IMR-90 (cell line): ENCODE measurements around the gene AKAP6. TPM values are rescaled to one million over a fixed set of nuclear protein-coding genes. Genes with fewer than 3 reads are reported as not detected.

Experiments
- ATAC-seq: fragments of 200-7000 bp; cut with Tn5 transposase; 2 replicates; pipeline ENCODE4 v1.9.1; 2020; ENCODE audit warnings: low read depth, mild to moderate bottlenecking, moderate library complexity
- BruUV-seq: library from RNA; stranded (reverse); fragments of 400-500 nt; replicated peaks from 2 replicates; lab custom pipeline; 2021; lab: Mats Ljungman, UMichigan
- CTCF ChIA-PET: fragments of 300-600 bp; formaldehyde crosslinking; extraction: SDS; loops from one replicate; lab custom pipeline; 2021; ENCODE audit warnings: antibody characterized with exemption; lab: Yijun Ruan, JAX
- POLR2A ChIA-PET: fragments of 300-600 bp; sonication (Branson Sonifier 250); formaldehyde crosslinking; loops from one replicate; lab custom pipeline; 2022; ENCODE audit warnings: antibody characterized with exemption; ENCODE audit not compliant: unreplicated experiment; lab: Charles Lee
- DNase-seq: peaks from one replicate; pipeline ENCODE4 v3.0.0; 2013
- H2AFZ ChIP-seq: replicated peaks from 2 replicates; pipeline ENCODE3; 2013; ENCODE audit warnings: low read length, mild to moderate bottlenecking; ENCODE audit not compliant: poor library complexity
- H2AK5ac ChIP-seq: 2 replicates; pipeline ENCODE4 v1.6.1; 2013; ENCODE audit warnings: low read depth, low read length, inconsistent platforms
- H2AK9ac ChIP-seq: replicated peaks from 2 replicates; pipeline ENCODE3; 2013; ENCODE audit warnings: mild to moderate bottlenecking, low read depth, low read length, moderate library complexity; ENCODE audit not compliant: poor library complexity
- H2BK120ac ChIP-seq: 2 replicates; pipeline ENCODE4 v1.6.1; 2013; ENCODE audit warnings: low read depth, low read length, inconsistent platforms
- H2BK15ac ChIP-seq: 3 replicates; pipeline ENCODE4 v1.6.1; 2013; ENCODE audit warnings: low read depth, low read length, inconsistent platforms
- H2BK20ac ChIP-seq: 2 replicates; pipeline ENCODE4 v1.6.1; 2013; ENCODE audit warnings: low read depth, mild to moderate bottlenecking, inconsistent platforms, low read length, moderate library complexity
- H2BK5ac ChIP-seq: 2 replicates; pipeline ENCODE4 v1.6.1; 2013; ENCODE audit warnings: mild to moderate bottlenecking, low read depth, low read length, inconsistent platforms; ENCODE audit not compliant: poor library complexity, severe bottlenecking
- H3K14ac ChIP-seq: replicated peaks from 2 replicates; pipeline ENCODE4 v1.6.1; 2013; ENCODE audit warnings: low read depth, low read length, inconsistent platforms
- H3K18ac ChIP-seq: 2 replicates; pipeline ENCODE4 v1.6.1; 2013; ENCODE audit warnings: low read depth, low read length, control low read depth
- H3K23ac ChIP-seq: 2 replicates; pipeline ENCODE4 v1.6.1; 2013; ENCODE audit warnings: low read depth, low read length, inconsistent platforms
- H3K27ac ChIP-seq: 2 replicates; pipeline ENCODE4 v1.5.1; 2013; ENCODE audit warnings: mild to moderate bottlenecking, control low read depth, low read length; ENCODE audit not compliant: insufficient read depth
- H3K27me3 ChIP-seq: 2 replicates; pipeline ENCODE4 v1.6.1; 2013; ENCODE audit warnings: low read length; ENCODE audit not compliant: control insufficient read depth, insufficient read depth
- H3K36me3 ChIP-seq: 2 replicates; pipeline ENCODE4 v1.6.1; 2013; ENCODE audit warnings: low read length, mixed read lengths; ENCODE audit not compliant: control insufficient read depth, insufficient read depth
- H3K4ac ChIP-seq: 2 replicates; pipeline ENCODE4 v1.6.1; 2013; ENCODE audit warnings: low read depth, low read length, inconsistent platforms
- H3K4me1 ChIP-seq: 2 replicates; pipeline ENCODE4 v1.6.1; 2013; ENCODE audit warnings: low read length, mixed read lengths; ENCODE audit not compliant: control insufficient read depth, insufficient read depth
- H3K4me2 ChIP-seq: 2 replicates; pipeline ENCODE4 v1.6.1; 2013; ENCODE audit warnings: low read depth, mild to moderate bottlenecking, control low read depth, low read length, moderate library complexity
- H3K4me3 ChIP-seq: 2 replicates; pipeline ENCODE4 v1.5.1; 2013; ENCODE audit warnings: low read depth, mild to moderate bottlenecking, control low read depth, low read length, moderate library complexity; ENCODE audit not compliant: insufficient read depth
- H3K56ac ChIP-seq: 2 replicates; pipeline ENCODE4 v1.6.1; 2013; ENCODE audit warnings: low read length, inconsistent platforms; ENCODE audit not compliant: insufficient read depth; ENCODE audit errors: extremely low read depth
- H3K79me1 ChIP-seq, 2 experiments: 2 replicates each; pipeline ENCODE4 v1.6.1; 2013; ENCODE audit warnings: low read length in 2 of 2, inconsistent platforms in 1 of 2, low read depth in 1 of 2
- H3K9ac ChIP-seq: 2 replicates; pipeline ENCODE4 v1.6.1; 2013; ENCODE audit warnings: low read depth, low read length, control low read depth
- H3K9me1 ChIP-seq: 2 replicates; pipeline ENCODE4 v1.6.1; 2013; ENCODE audit warnings: low read length, inconsistent platforms; ENCODE audit not compliant: insufficient read depth
- H3K9me3 ChIP-seq: 2 replicates; pipeline ENCODE4 v1.6.1; 2013; ENCODE audit warnings: low read length; ENCODE audit not compliant: control insufficient read depth, insufficient read depth
- H4K20me1 ChIP-seq: 2 replicates; pipeline ENCODE4 v1.6.1; 2013; ENCODE audit warnings: low read length, inconsistent platforms; ENCODE audit not compliant: insufficient read depth
- H4K5ac ChIP-seq: 2 replicates; pipeline ENCODE4 v1.6.1; 2013; ENCODE audit warnings: mild to moderate bottlenecking, low read depth, low read length, control low read depth
- H4K8ac ChIP-seq, 2 experiments: 2 replicates each; pipeline ENCODE4 v1.6.1; 2013; ENCODE audit warnings: low read depth in 2 of 2, low read length in 2 of 2, control low read depth in 1 of 2, inconsistent platforms in 1 of 2
- H4K91ac ChIP-seq: 2 replicates; pipeline ENCODE4 v1.6.1; 2013; ENCODE audit warnings: low read depth, low read length, inconsistent platforms; ENCODE audit not compliant: insufficient read depth
- RCOR1 ChIP-seq: IDR thresholded peaks from 2 replicates; pipeline ENCODE4 v1.6.1; 2012; ENCODE audit warnings: mild to moderate bottlenecking, low read length, improper control_type of control experiment; ENCODE audit not compliant: insufficient replicate concordance
- WGBS, 2 experiments: methylation state at CpG; one replicate each; pipeline versions ENCODE4 v1.1.5 to v1.1.7; 2013; ENCODE audit warnings: missing lambda C conversion rate in 2 of 2; ENCODE audit not compliant: insufficient read length in 1 of 2; ENCODE audit errors: extremely low coverage in 2 of 2; 5-methylcytosine and 5-hydroxymethylcytosine counted together
- dilution Hi-C: fragments of 300-500 bp; cut with HindIII; formaldehyde crosslinking; loops from one replicate; pipeline ENCODE4 v1.14.3; 2018; ENCODE audit warnings: low sequenced_read_pairs; ENCODE audit not compliant: unreplicated experiment
- in situ Hi-C: fragments of 300-500 bp; cut with MboI; formaldehyde crosslinking; loops from 3 replicates; pipeline ENCODE4 v1.14.3; 2019; ENCODE audit warnings: low sequenced_read_pairs, inconsistent platforms, mixed read lengths
- intact Hi-C: fragments of 100-400 bp; cut with micrococcal nuclease; formaldehyde crosslinking; loops from 2 replicates; pipeline ENCODE4 v1.10.0; 2022
- polyA plus RNA-seq, 3 experiments: library from polyadenylated mRNA; depleted of rRNA; stranded (reverse); fragments of >200 nt; gene quantifications; 2 replicates each; pipeline ENCODE4 v1.2.3, GENCODE V29; 2012; ENCODE audit warnings: low replicate concordance in 1 of 3
- total RNA-seq: library from RNA; depleted of rRNA; stranded (reverse); fragments of >200 nt; gene quantifications from 2 replicates; pipeline ENCODE4 v1.2.3, GENCODE V29; 2012

Gene AKAP6
- total and polyA plus RNA-seq, 2 of the 4 experiments (the other 2 are of a cell fraction): 0.22 to 1.6 TPM

DNA sequence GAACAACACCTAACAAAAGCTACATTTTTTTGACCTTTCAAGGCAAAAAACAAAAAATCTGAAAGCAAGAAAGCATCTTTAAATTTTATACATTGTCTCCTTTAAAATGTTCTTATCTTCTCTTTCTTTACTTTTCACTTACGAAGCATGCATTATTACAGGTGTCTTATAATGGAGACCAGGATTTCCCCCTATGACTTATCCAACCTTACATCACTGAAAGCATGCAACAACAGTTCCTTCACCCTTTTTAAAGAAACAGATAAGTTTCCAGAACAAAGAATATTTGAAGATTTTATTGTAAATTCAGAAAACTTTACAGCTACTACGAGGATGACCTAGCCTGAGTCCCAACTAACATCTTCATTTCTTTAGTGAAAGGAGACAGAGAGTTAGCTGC is 277.2 kb downstream of the AKAP6 start:
- no peak overlapping the region for H2AK9ac ChIP-seq
- no peak overlapping the region for H4K8ac ChIP-seq
- no peaks in the 10 kb centered on the region for H3K9me1 ChIP-seq
- no peak overlapping the region for H3K56ac ChIP-seq
- no peaks in the 10 kb centered on the region for H4K20me1 ChIP-seq
- H3K14ac ChIP-seq: no peak overlapping the region
- no peak overlapping the region for H3K18ac ChIP-seq
- no TSS peak for BruUV-seq
- no peak overlapping the region for H3K23ac ChIP-seq
- no peaks in the 10 kb centered on the region for H3K4me1 ChIP-seq
- H2AK5ac ChIP-seq: no peak overlapping the region
- ChIA-PET CTCF (interaction anchor here (0.9 kb wide), 1 partner anchor 8 kb away, joined by 4 read pairs; no protein-coding TSS in a partner anchor), POLR2A (no interaction called here)
- in situ Hi-C loops (no loop called here), dilution Hi-C loops (no loop called here), intact Hi-C loops (no loop called here)
- no peak for TF ChIP-seq RCOR1
- no peaks in the 10 kb centered on the region for H3K36me3 ChIP-seq
- H3K9me3 ChIP-seq: no peaks in the 10 kb centered on the region
- H2BK20ac ChIP-seq: no peak overlapping the region
- H2AFZ ChIP-seq: no peak overlapping the region
- no peak overlapping the region for H3K4me2 ChIP-seq
- H3K27ac ChIP-seq: no peak overlapping the region
- no peak overlapping the region for H2BK15ac ChIP-seq
- no peak for DNase-seq
- no peaks in the 10 kb centered on the region for H3K27me3 ChIP-seq
- no peak overlapping the region for H3K4ac ChIP-seq
- no peak for ATAC-seq
- H2BK5ac ChIP-seq: no peak overlapping the region
- WGBS, 2 experiments: no CpG with 5 or more reads among the region's 2 CpGs
- H4K91ac ChIP-seq: no peak overlapping the region
- H3K9ac ChIP-seq: no peak overlapping the region
- H3K79me1 ChIP-seq: no peaks in the 10 kb centered on the region
- H2BK120ac ChIP-seq: no peak overlapping the region
- H3K4me3 ChIP-seq: no peak overlapping the region
- H4K5ac ChIP-seq: no peak overlapping the region
